Mucosa of descending colon (tissue), 3 donors: Measurements from ENCODE around the gene OR10H3. TPM values are rescaled to one million over a fixed set of nuclear protein-coding genes. Genes with fewer than 3 reads are reported as not detected.
A peak's percentile ranks its signal among the peaks of the same experiment; 100 is the strongest.

Experiments used
- ATAC-seq: fragments of 200-7000 bp; cut with Tn5 transposase; one replicate; pipeline ENCODE4 v1.9.1; 2020; ENCODE audit warnings: mild to moderate bottlenecking, moderate library complexity
- DNase-seq, 3 donors: peaks; one replicate each; pipeline ENCODE4 v3.0.0-alpha.2; 2020
- H3K36me3 ChIP-seq: fragments of 200-600 bp; one replicate; pipeline ENCODE4 v1.8.0; 2021; ENCODE audit warnings: low read depth, mild to moderate bottlenecking
- H3K4me1 ChIP-seq: fragments of 200-600 bp; one replicate; pipeline ENCODE4 v1.8.0; 2021; ENCODE audit warnings: low read depth, mild to moderate bottlenecking
- H3K4me3 ChIP-seq: fragments of 200-600 bp; one replicate; pipeline ENCODE4 v1.8.0; 2021; ENCODE audit warnings: mild to moderate bottlenecking
- H3K9me3 ChIP-seq: fragments of 200-600 bp; one replicate; pipeline ENCODE4 v1.8.0; 2021; ENCODE audit warnings: mild to moderate bottlenecking
- CTCF ChIP-seq: fragments of 200-600 bp; IDR thresholded peaks from one replicate; pipeline ENCODE4 v1.8.0; 2022; ENCODE audit warnings: antibody characterized with exemption, mild to moderate bottlenecking
- intact Hi-C, 2 donors: fragments of 100-400 bp; cut with DNase I in 1 of 2; cut with micrococcal nuclease in 1 of 2; formaldehyde crosslinking; loops; one replicate each; pipeline versions ENCODE4 v1.11.0 to v1.11.1; 2022; cut with DNase I, micrococcal nuclease
- total RNA-seq, 3 donors: library from RNA; stranded (reverse); fragmentation: NEBNext Ultra II Directional in 2 of 3; extraction: Animal tissue kit (Norgen Biotek cat#: 25700) in 2 of 3; gene quantifications; one replicate each; pipeline versions ENCODE4 v1.2.1 to v1.2.4, GENCODE V29; 2021 to 2023
- donor health status: DM: no; HTN: no; CAD: no; lungs with moderate emphysema.
- donor health status: DM: no; HTN: no; CAD: no.
- donor health status: DM: no; HTN: yes; CAD: no.

Gene OR10H3
- total RNA-seq, 3 donors from 2014 or later, result not detected

- no peaks in the 10 kb centered on the region for H3K36me3 ChIP-seq
- intact Hi-C loops, result no loop called here
- H3K9me3 ChIP-seq, result no peaks in the 10 kb centered on the region
- DNase-seq (no peak), ATAC-seq (no peak)
- no peak for TF ChIP-seq CTCF
- H3K4me1 ChIP-seq, result no peaks in the 10 kb centered on the region
- no peak overlapping the region for H3K4me3 ChIP-seq
Measured at GRCh38 chr19:15732388-15732787, 5.4 kb upstream of the OR10H3 start.

GRCh38 chr19:15733895-15734294 lies 3.9 kb upstream of the OR10H3 start:
- DNase-seq (no peak), ATAC-seq (no peak)
- no peaks in the 10 kb centered on the region for H3K9me3 ChIP-seq
- intact Hi-C loops, result no loop called here
- H3K4me1 ChIP-seq, result no peaks in the 10 kb centered on the region
- H3K4me3 ChIP-seq, result no peak overlapping the region
- no peaks in the 10 kb centered on the region for H3K36me3 ChIP-seq
- no peak for TF ChIP-seq CTCF

GRCh38 chr19:15740785-15741184 lies 3.0 kb downstream of the OR10H3 start:
- no peak for TF ChIP-seq CTCF
- H3K36me3 ChIP-seq, result no peaks in the 10 kb centered on the region
- DNase-seq (no peak), ATAC-seq (no peak)
- intact Hi-C loops, result no loop called here
- peaks cover 13% of the 10 kb centered on the region for H3K9me3 ChIP-seq
- no peaks in the 10 kb centered on the region for H3K4me1 ChIP-seq
- H3K4me3 ChIP-seq, result no peak overlapping the region

- Histone ChIP-seq H3K4me1 (no peaks in the 10 kb centered on the region), H3K36me3 (no peaks in the 10 kb centered on the region)
- DNase-seq, result no peak
Measured at GRCh38 chr19:15748239-15748638, 10.5 kb downstream of the OR10H3 start.

GRCh38 chr19:15758379-15758778 lies 20.6 kb downstream of the OR10H3 start:
- Histone ChIP-seq H3K9me3 (no peaks in the 10 kb centered on the region), H3K4me3 (no peak overlapping the region), H3K4me1 (no peaks in the 10 kb centered on the region), H3K36me3 (no peaks in the 10 kb centered on the region)
- ATAC-seq (no peak), DNase-seq (no peak)
- no peak for TF ChIP-seq CTCF
- intact Hi-C loops, result no loop called here

More at GRCh38 chr19:15748239-15748638, 10.5 kb downstream of the OR10H3 start:
- H3K4me3 ChIP-seq, result no peak overlapping the region
- ATAC-seq, result no peak
- H3K9me3 ChIP-seq, result no peaks in the 10 kb centered on the region
- intact Hi-C loops, result no loop called here
- no peak for TF ChIP-seq CTCF

- no peak overlapping the region for H3K4me3 ChIP-seq
- TF ChIP-seq CTCF, result peak; percentile 19
- intact Hi-C loops, result no loop called here
- H3K4me1 ChIP-seq, result no peaks in the 10 kb centered on the region
- peak in 2 of 3 donors; percentile 42 to 45 for DNase-seq
- ATAC-seq, result peak; percentile 19
- no peaks in the 10 kb centered on the region for H3K36me3 ChIP-seq
- H3K9me3 ChIP-seq, result no peaks in the 10 kb centered on the region
Measured at GRCh38 chr19:15759962-15760565, 22.3 kb downstream of the OR10H3 start.
